Neuron (in vitro differentiated cells): ENCODE measurements around the gene POC1A.

Source experiments
- H2AFZ ChIP-seq: one replicate; pipeline ENCODE4 v1.6.1; 2013; ENCODE audit warnings: low read depth, mild to moderate bottlenecking, inconsistent platforms, low read length, moderate library complexity
- H3K27me3 ChIP-seq: one replicate; pipeline ENCODE4 v1.6.1; 2013; ENCODE audit warnings: low read length; ENCODE audit not compliant: insufficient read depth
- H3K36me3 ChIP-seq: one replicate; pipeline ENCODE4 v1.6.1; 2013; ENCODE audit warnings: low read length; ENCODE audit not compliant: insufficient read depth
- H3K4me1 ChIP-seq: one replicate; pipeline ENCODE4 v1.6.1; 2013; ENCODE audit warnings: low read length; ENCODE audit not compliant: insufficient read depth
- H3K4me3 ChIP-seq: 2 replicates; pipeline ENCODE4 v1.5.1; 2013; ENCODE audit warnings: mild to moderate bottlenecking, low read length, moderate library complexity
- H3K9me3 ChIP-seq: one replicate; pipeline ENCODE4 v1.6.1; 2013; ENCODE audit warnings: low read length

The POC1A gene

DNA sequence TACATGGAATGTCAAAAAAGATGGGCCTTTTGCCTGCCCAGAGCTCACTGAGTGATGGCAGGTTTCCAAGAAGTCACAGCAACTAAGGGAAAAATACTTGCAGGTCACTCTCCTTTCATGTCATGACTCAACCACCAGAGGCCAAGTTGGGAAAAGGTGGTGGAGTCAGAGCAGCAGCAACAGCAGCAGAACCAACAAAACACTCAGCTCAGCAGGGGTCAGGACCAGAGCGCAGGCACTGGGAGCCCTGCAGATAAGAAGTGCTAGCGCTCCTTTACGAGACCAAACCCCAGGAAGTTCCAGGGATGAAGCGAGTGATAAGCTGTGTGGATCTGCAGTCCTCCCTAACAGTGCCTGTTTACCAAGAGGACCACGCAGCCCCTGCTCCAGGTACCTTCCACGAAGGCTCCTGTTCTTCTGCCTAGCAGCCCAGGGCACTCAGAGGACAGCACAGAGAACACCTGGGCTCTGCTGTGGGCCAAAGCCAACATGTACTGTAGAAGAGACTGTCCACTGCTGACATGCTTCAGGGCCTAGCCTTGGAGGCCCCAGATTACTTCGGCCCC is 26.0 kb downstream of the POC1A start:
- Histone ChIP-seq H2AFZ (no peak overlapping the region), H3K27me3 (no peaks in the 10 kb centered on the region), H3K9me3 (no peaks in the 10 kb centered on the region), H3K4me1 (no peaks in the 10 kb centered on the region), H3K36me3 (peaks cover 5% of the 10 kb centered on the region), H3K4me3 (no peak overlapping the region)

- H2AFZ ChIP-seq = no peak overlapping the region
- H3K4me1 ChIP-seq = no peaks in the 10 kb centered on the region
- no peak overlapping the region for H3K4me3 ChIP-seq
- peaks cover 14% of the 10 kb centered on the region for H3K36me3 ChIP-seq
- no peaks in the 10 kb centered on the region for H3K9me3 ChIP-seq
- no peaks in the 10 kb centered on the region for H3K27me3 ChIP-seq
Measured at GRCh38 chr3:52126500-52126899, 27.7 kb downstream of the POC1A start.

- no peak overlapping the region for H2AFZ ChIP-seq
- no peaks in the 10 kb centered on the region for H3K9me3 ChIP-seq
- peaks cover 14% of the 10 kb centered on the region for H3K36me3 ChIP-seq
- no peaks in the 10 kb centered on the region for H3K4me1 ChIP-seq
- no peaks in the 10 kb centered on the region for H3K27me3 ChIP-seq
- no peak overlapping the region for H3K4me3 ChIP-seq
Measured at GRCh38 chr3:52126036-52126435, 28.2 kb downstream of the POC1A start.

- Histone ChIP-seq H3K4me3 (no peak overlapping the region), H3K9me3 (no peaks in the 10 kb centered on the region), H2AFZ (no peak overlapping the region), H3K36me3 (peaks cover 17% of the 10 kb centered on the region), H3K4me1 (no peaks in the 10 kb centered on the region), H3K27me3 (no peaks in the 10 kb centered on the region)
Measured at GRCh38 chr3:52124766-52125165, 29.5 kb downstream of the POC1A start.

- no peaks in the 10 kb centered on the region for H3K4me1 ChIP-seq
Measured at GRCh38 chr3:52124126-52124525, 30.1 kb downstream of the POC1A start.

GRCh38 chr3:52123106-52123725 is 31.0 kb downstream of the POC1A start:
- H3K27me3 ChIP-seq = no peaks in the 10 kb centered on the region
- H3K4me1 ChIP-seq = no peaks in the 10 kb centered on the region
- no peaks in the 10 kb centered on the region for H3K9me3 ChIP-seq
- peaks cover 20% of the 10 kb centered on the region for H3K36me3 ChIP-seq
- H2AFZ ChIP-seq = no peak overlapping the region
- H3K4me3 ChIP-seq = no peak overlapping the region

More at GRCh38 chr3:52124126-52124525, 30.1 kb downstream of the POC1A start:
- no peaks in the 10 kb centered on the region for H3K9me3 ChIP-seq
- H3K4me3 ChIP-seq = no peak overlapping the region
- peaks cover 20% of the 10 kb centered on the region for H3K36me3 ChIP-seq
- no peak overlapping the region for H2AFZ ChIP-seq
- H3K27me3 ChIP-seq = no peaks in the 10 kb centered on the region

- Histone ChIP-seq H3K4me1 (no peaks in the 10 kb centered on the region), H2AFZ (no peak overlapping the region), H3K36me3 (peaks cover 20% of the 10 kb centered on the region)
Measured at GRCh38 chr3:52122491-52122890, 31.7 kb downstream of the POC1A start.

GRCh38 chr3:52121813-52122212 is 32.4 kb downstream of the POC1A start:
- Histone ChIP-seq H3K4me1 (no peaks in the 10 kb centered on the region), H2AFZ (no peak overlapping the region), H3K4me3 (no peak overlapping the region), H3K9me3 (no peaks in the 10 kb centered on the region), H3K36me3 (peaks cover 20% of the 10 kb centered on the region), H3K27me3 (no peaks in the 10 kb centered on the region)

More at GRCh38 chr3:52122491-52122890, 31.7 kb downstream of the POC1A start:
- no peaks in the 10 kb centered on the region for H3K9me3 ChIP-seq
- no peak overlapping the region for H3K4me3 ChIP-seq
- no peaks in the 10 kb centered on the region for H3K27me3 ChIP-seq

GRCh38 chr3:52121464-52121805 is 32.8 kb downstream of the POC1A start:
- Histone ChIP-seq H3K9me3 (no peaks in the 10 kb centered on the region), H3K27me3 (no peaks in the 10 kb centered on the region), H2AFZ (no peak overlapping the region), H3K36me3 (peaks cover 20% of the 10 kb centered on the region), H3K4me3 (no peak overlapping the region), H3K4me1 (no peaks in the 10 kb centered on the region)

- Histone ChIP-seq H3K27me3 (no peaks in the 10 kb centered on the region), H3K9me3 (no peaks in the 10 kb centered on the region), H3K4me1 (no peaks in the 10 kb centered on the region), H2AFZ (no peak overlapping the region), H3K36me3 (peaks cover 20% of the 10 kb centered on the region), H3K4me3 (no peak overlapping the region)
Measured at GRCh38 chr3:52120556-52121463, 33.4 kb downstream of the POC1A start.

- Histone ChIP-seq H3K36me3 (peaks cover 20% of the 10 kb centered on the region), H3K27me3 (no peaks in the 10 kb centered on the region), H2AFZ (no peak overlapping the region), H3K4me1 (no peaks in the 10 kb centered on the region), H3K4me3 (no peak overlapping the region), H3K9me3 (no peaks in the 10 kb centered on the region)
Measured at GRCh38 chr3:52119826-52120225, 34.4 kb downstream of the POC1A start.

DNA sequence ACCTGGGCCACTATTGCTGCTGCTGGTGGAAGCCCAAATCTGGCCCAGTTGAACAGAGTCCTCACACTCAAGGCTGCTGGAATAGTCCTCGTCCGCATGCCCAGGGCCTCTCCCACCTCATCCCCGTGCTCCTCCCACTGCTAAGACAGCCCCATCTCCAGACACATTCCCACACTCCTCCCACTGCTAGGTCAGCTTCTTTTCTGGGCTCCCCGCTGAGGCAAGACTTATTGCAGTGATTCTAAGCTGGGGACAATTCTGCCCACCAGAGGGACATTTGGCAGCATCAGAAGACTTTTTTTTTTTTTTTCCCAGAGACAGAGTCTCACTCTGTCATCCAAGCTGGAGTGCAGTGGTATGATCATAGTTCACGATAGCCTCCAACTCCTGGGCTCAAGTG is 35.1 kb downstream of the POC1A start:
- Histone ChIP-seq H3K36me3 (peaks cover 20% of the 10 kb centered on the region), H3K27me3 (no peaks in the 10 kb centered on the region), H2AFZ (no peak overlapping the region), H3K9me3 (no peaks in the 10 kb centered on the region), H3K4me3 (no peak overlapping the region), H3K4me1 (no peaks in the 10 kb centered on the region)

- Histone ChIP-seq H3K9me3 (no peaks in the 10 kb centered on the region), H3K27me3 (no peaks in the 10 kb centered on the region), H3K36me3 (peaks cover 15% of the 10 kb centered on the region), H3K4me3 (no peak overlapping the region), H3K4me1 (no peaks in the 10 kb centered on the region), H2AFZ (no peak overlapping the region)
Measured at GRCh38 chr3:52118156-52118875, 35.9 kb downstream of the POC1A start.
